Epithelial cell of proximal tubule (primary cell): ENCODE measurements around the gene EFR3B. TPM values are rescaled to one million over a fixed set of nuclear protein-coding genes. Genes with fewer than 3 reads are reported as not detected.

Source experiments
- DNase-seq: peaks from one replicate; pipeline ENCODE4 v3.0.0-alpha.2; 2011; ENCODE audit warnings: low read depth
- H3K4me3 ChIP-seq: 2 replicates; pipeline ENCODE4 v1.5.1; 2011; ENCODE audit warnings: low read depth, mild to moderate bottlenecking, low read length
- CTCF ChIP-seq: conservative IDR thresholded peaks from 2 replicates; pipeline ENCODE4 v1.5.1; 2012; ENCODE audit warnings: low read depth, mild to moderate bottlenecking, low read length
- total RNA-seq: library from RNA; depleted of rRNA; stranded (reverse); fragments of >200 nt; gene quantifications from 2 replicates; pipeline ENCODE4 v1.2.3, GENCODE V29; 2015

The EFR3B gene
- total RNA-seq, 1 donor from 2014 or later, result 2.6 TPM

GRCh38 chr2:25056098-25056821 is 14.4 kb downstream of the EFR3B start:
- no peak overlapping the region for H3K4me3 ChIP-seq
- TF ChIP-seq CTCF, result no peak
- DNase-seq, result no peak

GRCh38 chr2:25062511-25062917 is 20.6 kb downstream of the EFR3B start:
- DNase-seq, result no peak
- H3K4me3 ChIP-seq, result no peak overlapping the region
- TF ChIP-seq CTCF, result no peak

GRCh38 chr2:25063876-25064660 is 22.2 kb downstream of the EFR3B start:
- no peak for DNase-seq
- no peak for TF ChIP-seq CTCF
- no peak overlapping the region for H3K4me3 ChIP-seq

GRCh38 chr2:25065768-25066167 is 23.9 kb downstream of the EFR3B start:
- no peak for TF ChIP-seq CTCF
- no peak for DNase-seq
- H3K4me3 ChIP-seq, result no peak overlapping the region

GRCh38 chr2:25066455-25066854 is 24.6 kb downstream of the EFR3B start:
- TF ChIP-seq CTCF, result no peak

GRCh38 chr2:25068217-25068616 is 26.3 kb downstream of the EFR3B start:
- H3K4me3 ChIP-seq, result no peak overlapping the region
- no peak for DNase-seq
- no peak for TF ChIP-seq CTCF

More at GRCh38 chr2:25066455-25066854, 24.6 kb downstream of the EFR3B start:
- no peak for DNase-seq
- no peak overlapping the region for H3K4me3 ChIP-seq
